Measurements from ENCODE around the gene VIM. TPM values are rescaled to one million over a fixed set of nuclear protein-coding genes. Genes with fewer than 3 reads are reported as not detected.

Gene VIM
- polyA plus RNA-seq, 1 experiment: 4,378 TPM

DNA sequence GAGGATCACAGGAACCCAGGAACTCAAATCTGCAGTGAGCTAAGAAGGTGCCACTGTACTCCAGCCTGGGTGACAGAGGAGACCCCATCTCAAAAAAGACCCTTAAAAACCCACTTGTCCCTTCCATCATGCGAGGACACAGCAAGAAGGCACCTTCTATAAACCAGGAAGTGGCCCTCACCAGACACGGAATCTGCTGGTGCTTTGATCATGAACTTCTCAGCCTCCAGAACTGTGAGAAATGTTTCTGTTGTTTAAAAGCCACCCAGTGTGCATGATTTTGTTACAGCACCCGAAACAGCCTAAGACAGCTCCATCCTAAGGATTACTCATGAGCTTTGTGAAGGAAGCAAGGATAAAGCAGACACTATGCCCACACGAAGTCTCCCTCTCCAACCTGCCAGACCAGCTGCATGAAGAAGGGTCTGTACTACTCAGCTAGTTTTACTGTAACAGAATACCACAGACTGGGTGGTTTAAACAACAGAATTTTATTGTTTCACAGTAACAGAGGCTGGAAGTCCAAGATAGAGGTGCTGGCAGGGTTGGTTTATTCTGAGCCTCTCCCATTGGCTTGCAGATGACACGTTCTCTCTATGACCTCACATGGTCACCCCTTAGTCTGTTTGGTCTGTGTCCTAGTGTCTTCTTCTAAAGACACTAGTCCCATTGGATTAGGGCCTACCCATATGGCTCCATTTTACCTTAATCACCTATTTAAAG is 13.7 kb downstream of the VIM start:
- CTCF ChIA-PET: interaction anchor here (0.6 to 1.4 kb wide), 2 partner anchors 11 to 21 kb away, joined by 3 to 8 read pairs; no protein-coding TSS in a partner anchor
- TF ChIP-seq, protein P1, sequence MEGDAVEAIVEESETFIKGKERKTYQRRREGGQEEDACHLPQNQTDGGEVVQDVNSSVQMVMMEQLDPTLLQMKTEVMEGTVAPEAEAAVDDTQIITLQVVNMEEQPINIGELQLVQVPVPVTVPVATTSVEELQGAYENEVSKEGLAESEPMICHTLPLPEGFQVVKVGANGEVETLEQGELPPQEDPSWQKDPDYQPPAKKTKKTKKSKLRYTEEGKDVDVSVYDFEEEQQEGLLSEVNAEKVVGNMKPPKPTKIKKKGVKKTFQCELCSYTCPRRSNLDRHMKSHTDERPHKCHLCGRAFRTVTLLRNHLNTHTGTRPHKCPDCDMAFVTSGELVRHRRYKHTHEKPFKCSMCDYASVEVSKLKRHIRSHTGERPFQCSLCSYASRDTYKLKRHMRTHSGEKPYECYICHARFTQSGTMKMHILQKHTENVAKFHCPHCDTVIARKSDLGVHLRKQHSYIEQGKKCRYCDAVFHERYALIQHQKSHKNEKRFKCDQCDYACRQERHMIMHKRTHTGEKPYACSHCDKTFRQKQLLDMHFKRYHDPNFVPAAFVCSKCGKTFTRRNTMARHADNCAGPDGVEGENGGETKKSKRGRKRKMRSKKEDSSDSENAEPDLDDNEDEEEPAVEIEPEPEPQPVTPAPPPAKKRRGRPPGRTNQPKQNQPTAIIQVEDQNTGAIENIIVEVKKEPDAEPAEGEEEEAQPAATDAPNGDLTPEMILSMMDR (IDR thresholded peaks at IDR 0.05; ENCODE audit: low read depth, low read length): no peak
- POLR2A ChIA-PET: interaction anchor here (0.6 kb wide), 2 partner anchors 368 to 519 kb away, joined by 3 to 6 read pairs; no protein-coding TSS in a partner anchor

DNA sequence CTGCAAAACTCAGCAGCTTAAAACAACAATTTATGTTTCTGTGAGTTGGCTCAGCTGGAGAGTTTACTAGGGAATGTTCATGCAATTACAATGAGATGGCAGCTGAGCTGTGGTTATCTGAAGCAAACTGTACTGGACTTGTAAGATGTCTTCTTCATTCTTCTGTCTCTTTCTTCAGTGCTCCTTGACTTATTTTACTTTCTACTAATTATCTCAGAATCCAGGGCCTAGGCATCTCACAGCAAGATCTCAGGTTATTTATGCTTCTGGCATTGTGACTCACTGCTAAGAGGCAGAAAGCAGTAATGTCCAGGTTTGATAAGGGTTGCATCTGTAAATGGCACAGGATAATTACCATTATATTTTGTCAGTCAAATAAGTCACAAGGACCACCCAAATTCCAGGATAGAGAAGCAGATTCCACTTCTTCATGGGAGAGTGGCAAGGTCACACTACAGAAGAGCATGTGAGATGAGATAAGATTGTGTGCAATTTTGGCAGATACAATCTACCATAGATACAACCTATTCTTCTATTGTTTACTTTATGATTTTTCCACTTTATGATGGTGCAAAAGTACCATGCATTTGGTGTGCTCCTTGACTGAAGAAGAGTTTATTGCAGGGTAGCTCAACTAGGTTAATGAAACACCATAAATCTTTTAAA is 16.8 kb downstream of the VIM start:
- TF ChIP-seq, protein P1 (IDR thresholded peaks at IDR 0.05; ENCODE audit: low read depth, low read length): no peak
- CTCF ChIA-PET: interaction anchor here (1.0 to 1.6 kb wide), 3 partner anchors 13 to 391 kb away, joined by 3 to 4 read pairs (median 3); no protein-coding TSS in a partner anchor
- Histone ChIP-seq H3K4me3 (ENCODE audit: low read depth, low read length) (no peak overlapping the region), H3K27me3 (ENCODE audit: control insufficient read depth, insufficient read depth, low read length) (no peaks in the 10 kb centered on the region), H3K9me3 (ENCODE audit: control insufficient read depth, insufficient read depth, low read length) (peaks cover 11% of the 10 kb centered on the region; the same call in 1 of the 2 replicates), H3K27ac (ENCODE audit: low read depth, low read length) (no peak overlapping the region)
- POLR2A ChIA-PET: interaction anchor here (0.6 to 1.4 kb wide), 5 partner anchors 11 to 471 kb away, joined by 3 to 8 read pairs (median 3); no protein-coding TSS in a partner anchor
- DNase-seq (ENCODE audit: low read depth, low spot score): no peak

More for the DNA sequence above, 13.7 kb downstream of the VIM start:
- DNase-seq (ENCODE audit: low read depth, low spot score): no peak
- Histone ChIP-seq H3K27me3 (ENCODE audit: control insufficient read depth, insufficient read depth, low read length) (no peaks in the 10 kb centered on the region), H3K9me3 (ENCODE audit: control insufficient read depth, insufficient read depth, low read length) (peaks cover 4% of the 10 kb centered on the region; the same call in 1 of the 2 replicates), H3K4me3 (ENCODE audit: low read depth, low read length) (no peak overlapping the region), H3K27ac (ENCODE audit: low read depth, low read length) (no peak overlapping the region)

DNA sequence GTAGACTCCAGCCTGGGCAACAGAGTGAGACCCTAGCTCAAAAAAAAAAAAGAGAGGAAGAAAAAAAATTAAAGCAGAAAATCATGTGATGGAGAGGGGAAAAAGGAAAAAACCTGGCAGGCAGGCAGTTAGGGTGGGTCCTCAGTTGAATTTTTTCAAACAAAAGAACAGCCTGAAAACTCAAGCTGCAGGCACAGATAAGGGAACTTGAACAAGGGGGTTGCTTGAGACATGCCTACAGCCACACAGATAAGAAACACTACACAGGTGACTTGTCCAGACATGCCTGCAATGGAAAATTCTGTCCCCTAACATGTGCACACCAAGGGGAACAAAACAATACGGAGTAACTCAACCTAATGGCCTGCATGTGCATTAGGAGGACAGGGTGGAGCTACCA is 19.2 kb downstream of the VIM start:
- ChIA-PET POLR2A (interaction anchor here (0.6 kb wide), 1 partner anchor 10 kb away, joined by 3 read pairs; no protein-coding TSS in a partner anchor), CTCF (interaction anchor here (1.0 kb wide), 1 partner anchor 10 kb away, joined by 3 read pairs; no protein-coding TSS in a partner anchor)
- H3K4me3 ChIP-seq (ENCODE audit: low read depth, low read length): no peak overlapping the region
- TF ChIP-seq, protein P1 (IDR thresholded peaks at IDR 0.05; ENCODE audit: low read depth, low read length): no peak
- no peaks in the 10 kb centered on the region for H3K27me3 ChIP-seq (ENCODE audit: control insufficient read depth, insufficient read depth, low read length)
- DNase-seq (ENCODE audit: low read depth, low spot score): no peak
- H3K27ac ChIP-seq (ENCODE audit: low read depth, low read length): no peak overlapping the region
- H3K9me3 ChIP-seq (ENCODE audit: control insufficient read depth, insufficient read depth, low read length): peaks cover 8% of the 10 kb centered on the region; the same call in 1 of the 2 replicates

DNA sequence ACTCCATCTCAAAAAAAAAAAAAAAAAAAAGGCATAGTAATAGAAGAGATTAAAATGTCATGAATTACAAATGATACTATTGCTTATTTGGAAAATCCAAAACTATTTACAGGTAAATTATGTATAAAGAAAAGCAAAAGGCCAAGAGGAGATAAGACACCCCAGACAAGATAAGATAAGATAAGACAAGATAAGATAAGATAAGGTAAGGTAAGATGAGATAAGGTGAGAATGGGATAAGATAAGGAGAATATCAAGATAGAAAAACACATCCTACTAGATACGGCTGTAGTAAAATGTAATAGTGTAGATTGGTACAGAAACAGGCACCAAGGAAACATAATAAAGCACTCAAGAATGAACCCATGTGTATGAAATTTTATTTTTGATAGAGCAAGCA is 20.9 kb downstream of the VIM start:
- Histone ChIP-seq H3K9me3 (ENCODE audit: control insufficient read depth, insufficient read depth, low read length) (peaks cover 8% of the 10 kb centered on the region; the same call in 1 of the 2 replicates), H3K27ac (ENCODE audit: low read depth, low read length) (no peak overlapping the region), H3K27me3 (ENCODE audit: control insufficient read depth, insufficient read depth, low read length) (no peaks in the 10 kb centered on the region), H3K4me3 (ENCODE audit: low read depth, low read length) (no peak overlapping the region)
- TF ChIP-seq, protein P1 (IDR thresholded peaks at IDR 0.05; ENCODE audit: low read depth, low read length): no peak
- no peak for DNase-seq (ENCODE audit: low read depth, low spot score)
- ChIA-PET POLR2A (no interaction called here), CTCF (no interaction called here)
